H1 (cell line): Measurements from ENCODE around the gene POLD1. TPM values are rescaled to one million over a fixed set of nuclear protein-coding genes. Genes with fewer than 3 reads are reported as not detected.

Source experiments
- CTCF ChIA-PET: fragments of 300-600 bp; sonication (Branson Sonifier 250); formaldehyde crosslinking; loops from one replicate; lab custom pipeline; 2021; ENCODE audit not compliant: partially characterized antibody; lab: Charles Lee
- POLR2A ChIA-PET: fragments of 300-600 bp; sonication (Branson Sonifier 250); formaldehyde crosslinking; loops from one replicate; lab custom pipeline; 2021; ENCODE audit warnings: inconsistent platforms; ENCODE audit not compliant: partially characterized antibody; lab: Charles Lee
- DNase-seq, 2 experiments: peaks; one replicate each; pipeline versions ENCODE4 v3.0.0 to v3.0.0-alpha.2; 2010 to 2022; ENCODE audit warnings: low spot score in 2 of 2, low read depth in 1 of 2, mixed read lengths in 1 of 2
- FAIRE-seq: peaks from 2 replicates; lab custom pipeline; 2011; peaks lifted over from hg19 to GRCh38; lab: Jason Lieb, UNC
- H2AFZ ChIP-seq: 2 replicates; pipeline ENCODE4 v1.8.1; 2012; ENCODE audit warnings: low read length, inconsistent platforms
- H2AK5ac ChIP-seq: 2 replicates; pipeline ENCODE4 v1.6.1; 2013; ENCODE audit warnings: low read depth, low read length
- H2BK120ac ChIP-seq: replicated peaks from 2 replicates; pipeline ENCODE3; 2013; ENCODE audit warnings: low read depth, low read length, inconsistent platforms
- H2BK12ac ChIP-seq: 2 replicates; pipeline ENCODE4 v1.6.1; 2013; ENCODE audit warnings: low read depth, low read length
- H2BK15ac ChIP-seq: 2 replicates; pipeline ENCODE4 v1.6.1; 2013; ENCODE audit warnings: low read length
- H2BK20ac ChIP-seq: 2 replicates; pipeline ENCODE4 v1.6.1; 2013; ENCODE audit warnings: low read length
- H2BK5ac ChIP-seq: 2 replicates; pipeline ENCODE4 v1.6.1; 2013; ENCODE audit warnings: low read depth, low read length
- H3K14ac ChIP-seq: 2 replicates; pipeline ENCODE4 v1.6.1; 2013; ENCODE audit warnings: inconsistent platforms; ENCODE audit not compliant: insufficient read length
- H3K18ac ChIP-seq: 2 replicates; pipeline ENCODE4 v1.6.1; 2013; ENCODE audit warnings: low read length; ENCODE audit errors: extremely low read depth
- H3K23ac ChIP-seq: 2 replicates; pipeline ENCODE4 v1.6.1; 2013; ENCODE audit warnings: inconsistent platforms; ENCODE audit not compliant: insufficient read length
- H3K23me2 ChIP-seq: 2 replicates; pipeline ENCODE4 v1.6.1; 2013; ENCODE audit warnings: low read depth, low read length
- H3K27ac ChIP-seq: 2 replicates; pipeline ENCODE4 v1.6.1; 2011; ENCODE audit warnings: low read depth, low read length, inconsistent platforms
- H3K27me3 ChIP-seq, 4 experiments: replicated peaks in 1 of 4; 1 replicate in 1 of 4; 2 replicates in 3 of 4; pipeline versions ENCODE4 v1.6.1 to v1.8.1; 2011 to 2013; ENCODE audit warnings: low read length in 3 of 4, mild to moderate bottlenecking in 3 of 4, inconsistent platforms in 2 of 4, mixed read lengths in 2 of 4, moderate library complexity in 1 of 4; ENCODE audit not compliant: control insufficient read depth in 3 of 4, insufficient read depth in 3 of 4; ENCODE audit errors: extremely low read depth in 1 of 4
- H3K36me3 ChIP-seq, 4 experiments: 2 replicates each; pipeline versions ENCODE4 v1.6.1 to v1.8.1; 2011 to 2013; ENCODE audit warnings: mild to moderate bottlenecking in 4 of 4, low read length in 3 of 4, moderate library complexity in 2 of 4, control low read depth in 1 of 4, inconsistent platforms in 1 of 4; ENCODE audit not compliant: insufficient read depth in 4 of 4, control insufficient read depth in 2 of 4
- H3K4ac ChIP-seq: replicated peaks from 2 replicates; pipeline ENCODE3; 2013; ENCODE audit warnings: low read length, low read depth, mixed read lengths, inconsistent platforms; ENCODE audit not compliant: insufficient read length
- H3K4me1 ChIP-seq, 4 experiments: replicated peaks in 1 of 4; 1 replicate in 1 of 4; 2 replicates in 3 of 4; pipeline versions ENCODE4 v1.6.1 to v1.8.1; 2011 to 2013; ENCODE audit warnings: low read length in 3 of 4, inconsistent platforms in 2 of 4, mixed read lengths in 1 of 4; ENCODE audit not compliant: insufficient read depth in 4 of 4, control insufficient read depth in 3 of 4
- H3K4me2 ChIP-seq, 2 experiments: 2 replicates each; pipeline versions ENCODE4 v1.6.1 to v1.8.1; 2011 to 2013; ENCODE audit warnings: low read depth in 2 of 2, low read length in 2 of 2, control low read depth in 1 of 2, inconsistent platforms in 1 of 2, mild to moderate bottlenecking in 1 of 2; ENCODE audit not compliant: insufficient read depth in 1 of 2
- H3K4me3 ChIP-seq, 4 experiments: fragments of 200-600, 300-600 bp in 1 of 4; sonication (generic), shearing (Covaris generic), sonication (Bioruptor Twin) in 1 of 4; 2 replicates each; pipeline versions ENCODE4 v1.5.1 to v1.8.1; 2011 to 2016; ENCODE audit warnings: low read length in 4 of 4, low read depth in 3 of 4, control low read depth in 2 of 4, inconsistent platforms in 2 of 4, mild to moderate bottlenecking in 2 of 4, mixed read lengths in 1 of 4, moderate library complexity in 1 of 4; ENCODE audit not compliant: insufficient read depth in 2 of 4; ENCODE audit errors: extremely low read depth in 1 of 4
- H3K56ac ChIP-seq: replicated peaks from 2 replicates; pipeline ENCODE3; 2013; ENCODE audit warnings: low read depth, mild to moderate bottlenecking, mixed read lengths, low read length, inconsistent platforms; ENCODE audit not compliant: insufficient read length
- H3K79me1 ChIP-seq: 2 replicates; pipeline ENCODE4 v1.6.1; 2013; ENCODE audit warnings: low read depth, low read length, control low read depth
- H3K79me2 ChIP-seq, 2 experiments: 2 replicates each; pipeline versions ENCODE4 v1.6.1 to v1.8.1; 2012 to 2013; ENCODE audit warnings: low read length in 2 of 2, mild to moderate bottlenecking in 2 of 2, inconsistent platforms in 1 of 2; ENCODE audit not compliant: insufficient read depth in 2 of 2, control insufficient read depth in 1 of 2
- H3K9ac ChIP-seq, 4 experiments: replicated peaks in 1 of 4; 1 replicate in 1 of 4; 2 replicates in 3 of 4; pipeline versions ENCODE4 v1.6.1 to v1.8.1; 2011 to 2013; ENCODE audit warnings: low read depth in 3 of 4, low read length in 3 of 4, control low read depth in 2 of 4, mild to moderate bottlenecking in 2 of 4, moderate library complexity in 2 of 4, inconsistent platforms in 1 of 4; ENCODE audit errors: extremely low read depth in 1 of 4
- H3K9me3 ChIP-seq, 2 experiments: 2 replicates each; pipeline versions ENCODE4 v1.6.1 to v1.8.1; 2012 to 2013; ENCODE audit warnings: mild to moderate bottlenecking in 2 of 2, moderate library complexity in 2 of 2, control low read depth in 1 of 2, inconsistent platforms in 1 of 2, low read depth in 1 of 2, low read length in 1 of 2, mixed read lengths in 1 of 2; ENCODE audit not compliant: insufficient read depth in 2 of 2
- H4K20me1 ChIP-seq, 2 experiments: replicated peaks in 1 of 2; 2 replicates each; pipeline versions ENCODE3 to v1.8.1; 2011 to 2013; ENCODE audit warnings: inconsistent platforms in 2 of 2, low read length in 2 of 2, mild to moderate bottlenecking in 1 of 2; ENCODE audit not compliant: insufficient read depth in 2 of 2, control insufficient read depth in 1 of 2
- H4K5ac ChIP-seq: 2 replicates; pipeline ENCODE4 v1.6.1; 2013; ENCODE audit warnings: low read length, low read depth, mixed read lengths, inconsistent platforms; ENCODE audit not compliant: insufficient read length
- H4K8ac ChIP-seq: 2 replicates; pipeline ENCODE4 v1.8.0; 2013; ENCODE audit warnings: mild to moderate bottlenecking, moderate library complexity, low read length, inconsistent platforms; ENCODE audit not compliant: insufficient read depth; ENCODE audit errors: extremely low read depth
- H4K91ac ChIP-seq: replicated peaks from 2 replicates; pipeline ENCODE3; 2013; ENCODE audit warnings: low read length, mixed read lengths, inconsistent platforms; ENCODE audit not compliant: insufficient read length
- CBX8 ChIP-seq: fragments of 300-800, 300-1000 bp; sonication (generic); IDR thresholded peaks from 2 replicates; pipeline ENCODE4 v1.7.1; 2016; ENCODE audit warnings: low read depth, low read length, borderline replicate concordance
- CHD1 ChIP-seq: IDR thresholded peaks from 2 replicates; pipeline ENCODE4 v1.6.1; 2012; ENCODE audit warnings: low read depth, low read length, improper control_type of control experiment
- GABPA ChIP-seq: IDR thresholded peaks from 2 replicates; pipeline ENCODE4 v1.6.1; 2011; ENCODE audit warnings: mild to moderate bottlenecking, low read length, moderate library complexity, borderline replicate concordance; ENCODE audit not compliant: insufficient read depth
- WGBS, 2 experiments: shearing (Covaris generic) in 1 of 2; methylation state at CpG; one replicate each; pipeline versions ENCODE4 v1.1.6 to v1.1.7; 2013 to 2015; ENCODE audit warnings: low lambda C conversion rate in 2 of 2, mixed read lengths in 2 of 2, inconsistent platforms in 1 of 2, low coverage in 1 of 2, missing lambda C conversion rate in 1 of 2; ENCODE audit not compliant: insufficient replicate concordance in 2 of 2, insufficient coverage in 1 of 2, insufficient read length in 1 of 2; ENCODE audit errors: extremely low coverage in 1 of 2, missing lambda C conversion rate in 1 of 2; 5-methylcytosine and 5-hydroxymethylcytosine counted together
- polyA plus RNA-seq, 7 experiments: library from polyadenylated mRNA; depleted of rRNA in 3 of 7; stranded (reverse) in 5 of 7; unstranded in 2 of 7; fragments of >200 nt in 5 of 7; fragments of 200-250 nt in 2 of 7; gene quantifications; 1 replicate in 5 of 7; 2 replicates in 1 of 7; 4 replicates in 1 of 7; pipeline versions ENCODE4 v1.2.1 to v1.2.3, GENCODE V29; 2011 to 2013; ENCODE audit warnings: missing spikeins in 2 of 7, mixed read lengths in 2 of 7
- total RNA-seq: library from RNA; stranded (reverse); fragmentation: NEBNext Ultra II Directional; extraction: Animal tissue kit (Norgen Biotek cat#: 25700); gene quantifications from 2 replicates; pipeline ENCODE4 v1.2.1, GENCODE V29; 2021

Gene POLD1
- total and polyA plus RNA-seq, 2 of the 8 experiments (the other 6 are each of a cell fraction or from before 2014, with no cell fraction given): 141 to 142 TPM

- ChIA-PET CTCF (no interaction called here), POLR2A (interaction anchor here (1.1 kb wide), 1 partner anchor 10 kb away, joined by 4 read pairs; no protein-coding TSS in a partner anchor)
- Histone ChIP-seq H3K27me3 (no peaks in the 10 kb centered on the region; a peak in 2 of 7 replicates), H2BK20ac (no peak overlapping the region), H4K91ac (no peak overlapping the region), H2AFZ (no peak overlapping the region), H3K4ac (no peak overlapping the region), H4K8ac (no peak overlapping the region), H3K18ac (no peak overlapping the region), H3K9me3 (no peaks in the 10 kb centered on the region), H2BK12ac (no peak overlapping the region), H4K5ac (no peak overlapping the region), H3K4me1 (peaks cover 0 to 3% (median under 1%) of the 10 kb centered on the region in 4 experiments; a peak in 2 of 7 replicates), H3K4me2 (no peak overlapping the region), H4K20me1 (peaks cover 0 to 3% of the 10 kb centered on the region in 2 experiments), H3K79me1 (no peaks in the 10 kb centered on the region), H3K56ac (no peak overlapping the region), H3K9ac (no peak overlapping the region), H2BK15ac (no peak overlapping the region), H2BK120ac (no peak overlapping the region), H3K23ac (no peak overlapping the region), H3K23me2 (peaks cover 7% of the 10 kb centered on the region; the same call in 1 of the 2 replicates), H2BK5ac (no peak overlapping the region), H2AK5ac (no peak overlapping the region), H3K14ac (no peak overlapping the region), H3K27ac (no peak overlapping the region), H3K79me2 (no peaks in the 10 kb centered on the region), H3K4me3 (no peak overlapping the region), H3K36me3 (no peaks in the 10 kb centered on the region)
- DNase-seq: no peak
- 83 to 100% methylated on average over 1 to 2 of the region's 2 CpGs for WGBS, 2 experiments
- no peak for FAIRE-seq
- TF ChIP-seq GABPA: no peak
- no peak for TF ChIP-seq CBX8
- no peak for TF ChIP-seq CHD1
These were observed 71.8 kb downstream of the POLD1 start for GRCh38 chr19:50455992-50456391.
